ENCODE results near the gene ELP2.
"Not testable (repeated sequence)": the region's sequence is repeated elsewhere in the genome, so short reads cannot be mapped to it uniquely, and the experiment has no call there.

ELP2 gene
- total RNA-seq, result 104 to 109 (median 107) reads per million in 3 donors

GRCh38 chr18:36129300-36130038 lies at the start of gene ELP2, which contains the start of gene SLC39A6:
ELP2 (plus strand) TSS chr18:36129899; CDS start chr18:36129934, 35 bp downstream.
SLC39A6 (minus strand) TSS chr18:36129340; CDS start chr18:36127007, 2,333 bp downstream.
- Histone ChIP-seq H3K27me3 (replicated peaks; ENCODE audit: control insufficient read depth, insufficient read depth, low read length, poor library complexity, severe bottlenecking) (no peaks in the 10 kb centered on the region), H3K4me1 (ENCODE audit: control insufficient read depth, insufficient read depth, low read length, poor library complexity, severe bottlenecking) (peaks cover 33% of the 10 kb centered on the region), H3K9me3 (ENCODE audit: control insufficient read depth, low read length) (no peaks in the 10 kb centered on the region), H3K27ac (ENCODE audit: insufficient read depth, low read length, poor library complexity, severe bottlenecking) (peak within 1 kb of the TSS; percentile 99), H3K4me3 (ENCODE audit: insufficient read depth, low read depth, low read length, poor library complexity, severe bottlenecking) (peak within 1 kb of the TSS; percentile 99), H3K36me3 (ENCODE audit: control insufficient read depth, insufficient read depth, low read length) (peaks cover 4% of the 10 kb centered on the region)
- DNase-seq, result peak; percentile 89 to 93 (median 91)

- not testable (repeated sequence) for H3K4me1 ChIP-seq (ENCODE audit: control insufficient read depth, insufficient read depth, low read length, poor library complexity, severe bottlenecking); H3K27ac ChIP-seq (ENCODE audit: insufficient read depth, low read length, poor library complexity, severe bottlenecking); H3K9me3 ChIP-seq (ENCODE audit: control insufficient read depth, low read length)
Measured at GRCh38 chr18:36081118-36081517, 48.6 kb upstream of the ELP2 start.

GRCh38 chr18:36083729-36084128 lies 46.0 kb upstream of the ELP2 start:
- H3K36me3 ChIP-seq (ENCODE audit: control insufficient read depth, insufficient read depth, low read length), result no peaks in the 10 kb centered on the region
- H3K4me1 ChIP-seq (ENCODE audit: control insufficient read depth, insufficient read depth, low read length, poor library complexity, severe bottlenecking), result no peaks in the 10 kb centered on the region
- no peaks in the 10 kb centered on the region for H3K9me3 ChIP-seq (ENCODE audit: control insufficient read depth, low read length)
- no peak overlapping the region for H3K4me3 ChIP-seq (ENCODE audit: insufficient read depth, low read depth, low read length, poor library complexity, severe bottlenecking)
- no peak overlapping the region for H3K27ac ChIP-seq (ENCODE audit: insufficient read depth, low read length, poor library complexity, severe bottlenecking)
- H3K27me3 ChIP-seq (replicated peaks; ENCODE audit: control insufficient read depth, insufficient read depth, low read length, poor library complexity, severe bottlenecking), result no peaks in the 10 kb centered on the region
- DNase-seq, result no peak

More at GRCh38 chr18:36081118-36081517, 48.6 kb upstream of the ELP2 start:
- DNase-seq; H3K27me3 ChIP-seq (replicated peaks; ENCODE audit: control insufficient read depth, insufficient read depth, low read length, poor library complexity, severe bottlenecking); H3K36me3 ChIP-seq (ENCODE audit: control insufficient read depth, insufficient read depth, low read length); H3K4me3 ChIP-seq (ENCODE audit: insufficient read depth, low read depth, low read length, poor library complexity, severe bottlenecking): not testable (repeated sequence)

GRCh38 chr18:36085195-36085594 lies 44.5 kb upstream of the ELP2 start:
- DNase-seq, result no peak

GRCh38 chr18:36086186-36086585 lies 43.5 kb upstream of the ELP2 start:
- Histone ChIP-seq H3K27me3 (replicated peaks; ENCODE audit: control insufficient read depth, insufficient read depth, low read length, poor library complexity, severe bottlenecking) (no peaks in the 10 kb centered on the region), H3K4me1 (ENCODE audit: control insufficient read depth, insufficient read depth, low read length, poor library complexity, severe bottlenecking) (no peaks in the 10 kb centered on the region), H3K4me3 (ENCODE audit: insufficient read depth, low read depth, low read length, poor library complexity, severe bottlenecking) (no peak overlapping the region), H3K27ac (ENCODE audit: insufficient read depth, low read length, poor library complexity, severe bottlenecking) (no peak overlapping the region), H3K36me3 (ENCODE audit: control insufficient read depth, insufficient read depth, low read length) (no peaks in the 10 kb centered on the region), H3K9me3 (ENCODE audit: control insufficient read depth, low read length) (no peaks in the 10 kb centered on the region)
- DNase-seq, result no peak

More at GRCh38 chr18:36085195-36085594, 44.5 kb upstream of the ELP2 start:
- no peaks in the 10 kb centered on the region for H3K4me1 ChIP-seq (ENCODE audit: control insufficient read depth, insufficient read depth, low read length, poor library complexity, severe bottlenecking)
- no peaks in the 10 kb centered on the region for H3K36me3 ChIP-seq (ENCODE audit: control insufficient read depth, insufficient read depth, low read length)
- no peaks in the 10 kb centered on the region for H3K9me3 ChIP-seq (ENCODE audit: control insufficient read depth, low read length)
- no peaks in the 10 kb centered on the region for H3K27me3 ChIP-seq (replicated peaks; ENCODE audit: control insufficient read depth, insufficient read depth, low read length, poor library complexity, severe bottlenecking)
- H3K4me3 ChIP-seq (ENCODE audit: insufficient read depth, low read depth, low read length, poor library complexity, severe bottlenecking), result no peak overlapping the region
- no peak overlapping the region for H3K27ac ChIP-seq (ENCODE audit: insufficient read depth, low read length, poor library complexity, severe bottlenecking)

- H3K4me3 ChIP-seq (ENCODE audit: insufficient read depth, low read depth, low read length, poor library complexity, severe bottlenecking), result no peak overlapping the region
- H3K4me1 ChIP-seq (ENCODE audit: control insufficient read depth, insufficient read depth, low read length, poor library complexity, severe bottlenecking), result peaks cover 3% of the 10 kb centered on the region
- DNase-seq, result no peak
- no peaks in the 10 kb centered on the region for H3K27me3 ChIP-seq (replicated peaks; ENCODE audit: control insufficient read depth, insufficient read depth, low read length, poor library complexity, severe bottlenecking)
- H3K9me3 ChIP-seq (ENCODE audit: control insufficient read depth, low read length), result no peaks in the 10 kb centered on the region
- H3K36me3 ChIP-seq (ENCODE audit: control insufficient read depth, insufficient read depth, low read length), result no peaks in the 10 kb centered on the region
- H3K27ac ChIP-seq (ENCODE audit: insufficient read depth, low read length, poor library complexity, severe bottlenecking), result no peak overlapping the region
Measured at GRCh38 chr18:36088256-36088655, 41.4 kb upstream of the ELP2 start.

GRCh38 chr18:36089001-36089400 lies 40.7 kb upstream of the ELP2 start:
- H3K27ac ChIP-seq (ENCODE audit: insufficient read depth, low read length, poor library complexity, severe bottlenecking), result no peak overlapping the region
- no peaks in the 10 kb centered on the region for H3K27me3 ChIP-seq (replicated peaks; ENCODE audit: control insufficient read depth, insufficient read depth, low read length, poor library complexity, severe bottlenecking)
- DNase-seq, result no peak
- H3K9me3 ChIP-seq (ENCODE audit: control insufficient read depth, low read length), result no peaks in the 10 kb centered on the region
- H3K4me3 ChIP-seq (ENCODE audit: insufficient read depth, low read depth, low read length, poor library complexity, severe bottlenecking), result no peak overlapping the region
- peaks cover 5% of the 10 kb centered on the region for H3K4me1 ChIP-seq (ENCODE audit: control insufficient read depth, insufficient read depth, low read length, poor library complexity, severe bottlenecking)
- no peaks in the 10 kb centered on the region for H3K36me3 ChIP-seq (ENCODE audit: control insufficient read depth, insufficient read depth, low read length)

GRCh38 chr18:36092116-36092515 lies 37.6 kb upstream of the ELP2 start:
- not testable (repeated sequence) for H3K9me3 ChIP-seq (ENCODE audit: control insufficient read depth, low read length); H3K36me3 ChIP-seq (ENCODE audit: control insufficient read depth, insufficient read depth, low read length); H3K27ac ChIP-seq (ENCODE audit: insufficient read depth, low read length, poor library complexity, severe bottlenecking); H3K4me3 ChIP-seq (ENCODE audit: insufficient read depth, low read depth, low read length, poor library complexity, severe bottlenecking); H3K27me3 ChIP-seq (replicated peaks; ENCODE audit: control insufficient read depth, insufficient read depth, low read length, poor library complexity, severe bottlenecking); DNase-seq; H3K4me1 ChIP-seq (ENCODE audit: control insufficient read depth, insufficient read depth, low read length, poor library complexity, severe bottlenecking)

- H3K36me3 ChIP-seq (ENCODE audit: control insufficient read depth, insufficient read depth, low read length), result no peaks in the 10 kb centered on the region
- H3K27me3 ChIP-seq (replicated peaks; ENCODE audit: control insufficient read depth, insufficient read depth, low read length, poor library complexity, severe bottlenecking), result no peaks in the 10 kb centered on the region
- no peak overlapping the region for H3K27ac ChIP-seq (ENCODE audit: insufficient read depth, low read length, poor library complexity, severe bottlenecking)
- H3K4me3 ChIP-seq (ENCODE audit: insufficient read depth, low read depth, low read length, poor library complexity, severe bottlenecking), result no peak overlapping the region
- DNase-seq, result no peak
- peaks cover 5% of the 10 kb centered on the region for H3K4me1 ChIP-seq (ENCODE audit: control insufficient read depth, insufficient read depth, low read length, poor library complexity, severe bottlenecking)
- H3K9me3 ChIP-seq (ENCODE audit: control insufficient read depth, low read length), result no peaks in the 10 kb centered on the region
Measured at GRCh38 chr18:36094431-36094830, 35.3 kb upstream of the ELP2 start.

GRCh38 chr18:36095936-36096519 lies 33.7 kb upstream of the ELP2 start:
- Histone ChIP-seq H3K4me1 (ENCODE audit: control insufficient read depth, insufficient read depth, low read length, poor library complexity, severe bottlenecking) (peaks cover 5% of the 10 kb centered on the region), H3K9me3 (ENCODE audit: control insufficient read depth, low read length) (no peaks in the 10 kb centered on the region), H3K27ac (ENCODE audit: insufficient read depth, low read length, poor library complexity, severe bottlenecking) (no peak overlapping the region), H3K4me3 (ENCODE audit: insufficient read depth, low read depth, low read length, poor library complexity, severe bottlenecking) (no peak overlapping the region), H3K36me3 (ENCODE audit: control insufficient read depth, insufficient read depth, low read length) (no peaks in the 10 kb centered on the region), H3K27me3 (replicated peaks; ENCODE audit: control insufficient read depth, insufficient read depth, low read length, poor library complexity, severe bottlenecking) (no peaks in the 10 kb centered on the region)
- DNase-seq, result no peak

Measured in effector memory CD4-positive, alpha-beta T cell (primary cell).